HEK293 (cell line): ENCODE measurements around the gene LIMK2.

Experiments
- CTCF ChIA-PET: fragments of 350-600 bp; formaldehyde crosslinking; extraction: SDS; loops from one replicate; lab custom pipeline; 2021; ENCODE audit warnings: antibody characterized with exemption; lab: Yijun Ruan, JAX
- POLR2A ChIA-PET: fragments of 300-600 bp; formaldehyde crosslinking; extraction: SDS; loops from one replicate; lab custom pipeline; 2020; ENCODE audit warnings: antibody characterized with exemption, inconsistent platforms; lab: Yijun Ruan, JAX
- H3K27ac ChIP-seq: fragments of 200-500 bp; sonication (Bioruptor generic); 2 replicates; pipeline ENCODE4 v1.5.1; 2014; ENCODE audit warnings: low read depth, low read length, control low read depth, inconsistent platforms; ENCODE audit errors: extremely low read depth
- H3K36me3 ChIP-seq, 2 experiments: fragments of 200-500 bp in 1 of 2; sonication (Bioruptor generic) in 1 of 2; 1 replicate in 1 of 2; 2 replicates in 1 of 2; pipeline ENCODE4 v1.5.1; 2014 to 2017; ENCODE audit warnings: inconsistent platforms in 2 of 2, low read length in 2 of 2; ENCODE audit not compliant: control insufficient read depth in 2 of 2, insufficient read depth in 1 of 2
- H3K4me1 ChIP-seq: fragments of 200-500 bp; sonication (Bioruptor generic); 2 replicates; pipeline ENCODE4 v1.5.1; 2014; ENCODE audit warnings: mild to moderate bottlenecking, low read length, inconsistent platforms; ENCODE audit not compliant: control insufficient read depth, insufficient read depth
- H3K4me3 ChIP-seq: 2 replicates; pipeline ENCODE4 v1.5.1; 2011; ENCODE audit warnings: low read depth, mild to moderate bottlenecking, control low read depth, low read length, moderate library complexity
- H3K9me3 ChIP-seq: fragments of 200-500 bp; sonication (Bioruptor generic); 2 replicates; pipeline ENCODE4 v1.5.1; 2014; ENCODE audit warnings: low read depth, low read length, inconsistent platforms; ENCODE audit not compliant: control insufficient read depth, insufficient read depth
- BCL11A ChIP-seq: fragments of 450-650 bp; formaldehyde crosslinking; IDR thresholded peaks from 2 replicates; pipeline ENCODE4 v1.5.1; 2016; ENCODE audit warnings: low read depth, missing biosample characterization, missing genetic modification characterization
- TSHZ1 ChIP-seq: fragments of 450-650 bp; formaldehyde crosslinking; IDR thresholded peaks from 2 replicates; pipeline ENCODE4 v1.5.1; 2016; ENCODE audit warnings: missing biosample characterization, missing genetic modification characterization, borderline replicate concordance
- ZFP41 ChIP-seq: fragments of 450-650 bp; formaldehyde crosslinking; IDR thresholded peaks from 2 replicates; pipeline ENCODE4 v1.5.1; 2016; ENCODE audit warnings: missing biosample characterization, missing genetic modification characterization, borderline replicate concordance
- ZNF121 ChIP-seq: fragments of 450-650 bp; formaldehyde crosslinking; IDR thresholded peaks from 2 replicates; pipeline ENCODE4 v1.5.1; 2016; ENCODE audit warnings: missing biosample characterization, missing genetic modification characterization
- ZNF148 ChIP-seq: fragments of 450-650 bp; formaldehyde crosslinking; IDR thresholded peaks from 2 replicates; pipeline ENCODE4 v1.5.0; 2017; ENCODE audit warnings: missing biosample characterization, missing genetic modification characterization, borderline replicate concordance
- ZNF175 ChIP-seq: fragments of 450-650 bp; formaldehyde crosslinking; IDR thresholded peaks from 2 replicates; pipeline ENCODE4 v1.5.1; 2016; ENCODE audit warnings: missing biosample characterization, missing genetic modification characterization
- ZNF26 ChIP-seq: fragments of 450-650 bp; formaldehyde crosslinking; IDR thresholded peaks from 2 replicates; pipeline ENCODE4 v1.5.1; 2016; ENCODE audit warnings: missing biosample characterization, missing genetic modification characterization
- ZNF274 ChIP-seq, 2 experiments: fragments of 200-500 bp in 1 of 2; fragments of 450-650 bp in 1 of 2; sonication (Bioruptor generic) in 1 of 2; formaldehyde crosslinking in 1 of 2; IDR thresholded peaks; 2 replicates each; pipeline versions ENCODE4 v1.5.1 to v1.6.1; 2014 to 2016; ENCODE audit warnings: borderline replicate concordance in 1 of 2, inconsistent platforms in 1 of 2, low read length in 1 of 2, missing biosample characterization in 1 of 2, missing genetic modification characterization in 1 of 2
- ZNF366 ChIP-seq: fragments of 450-650 bp; formaldehyde crosslinking; conservative IDR thresholded peaks from 2 replicates; pipeline ENCODE4 v1.5.1; 2016; ENCODE audit warnings: missing biosample characterization, missing genetic modification characterization
- ZNF394 ChIP-seq: fragments of 450-650 bp; formaldehyde crosslinking; IDR thresholded peaks from 2 replicates; pipeline ENCODE4 v1.5.1; 2016; ENCODE audit warnings: missing biosample characterization, missing genetic modification characterization, mild to moderate bottlenecking, moderate library complexity, borderline replicate concordance
- ZNF426 ChIP-seq: fragments of 450-650 bp; formaldehyde crosslinking; IDR thresholded peaks from 2 replicates; pipeline ENCODE4 v1.5.1; 2017; ENCODE audit warnings: missing biosample characterization, missing genetic modification characterization, mild to moderate bottlenecking, inconsistent platforms, moderate library complexity
- ZNF518A ChIP-seq: fragments of 450-650 bp; formaldehyde crosslinking; conservative IDR thresholded peaks from 2 replicates; pipeline ENCODE4 v1.5.1; 2016; ENCODE audit warnings: low read depth, missing biosample characterization, missing genetic modification characterization
- ZNF530 ChIP-seq: fragments of 450-650 bp; formaldehyde crosslinking; IDR thresholded peaks from 2 replicates; pipeline ENCODE4 v1.5.1; 2016; ENCODE audit warnings: low read depth, missing biosample characterization, missing genetic modification characterization
- ZNF544 ChIP-seq: fragments of 450-650 bp; formaldehyde crosslinking; IDR thresholded peaks from 2 replicates; pipeline ENCODE4 v1.5.0; 2017; ENCODE audit warnings: missing biosample characterization, missing genetic modification characterization
- ZNF621 ChIP-seq: fragments of 450-650 bp; formaldehyde crosslinking; IDR thresholded peaks from 2 replicates; pipeline ENCODE4 v1.5.1; 2017; ENCODE audit warnings: missing biosample characterization, missing genetic modification characterization
- ZNF629 ChIP-seq: fragments of 450-650 bp; formaldehyde crosslinking; IDR thresholded peaks from 2 replicates; pipeline ENCODE4 v1.5.1; 2017; ENCODE audit warnings: missing biosample characterization, missing genetic modification characterization
- ZNF660 ChIP-seq: fragments of 450-650 bp; IDR thresholded peaks from 2 replicates; pipeline ENCODE4 v1.5.1; 2018; ENCODE audit warnings: missing biosample characterization, mild to moderate bottlenecking, missing genetic modification characterization
- ZNF677 ChIP-seq: fragments of 450-650 bp; IDR thresholded peaks from 2 replicates; pipeline ENCODE4 v1.5.0; 2018; ENCODE audit warnings: missing biosample characterization, mild to moderate bottlenecking, missing genetic modification characterization, moderate library complexity
- ZNF76 ChIP-seq: fragments of 450-650 bp; formaldehyde crosslinking; IDR thresholded peaks from 2 replicates; pipeline ENCODE4; 2016; ENCODE audit warnings: low read depth, missing biosample characterization, missing genetic modification characterization, borderline replicate concordance
- ZSCAN4 ChIP-seq: fragments of 450-650 bp; formaldehyde crosslinking; IDR thresholded peaks from 2 replicates; pipeline ENCODE4 v1.5.1; 2017; ENCODE audit warnings: missing biosample characterization, missing genetic modification characterization

The LIMK2 gene

GRCh38 chr22:31211862-31212730 lies at the start of gene LIMK2 (continued):
- TF ChIP-seq ZNF26 (tag by site-specific recombination) (no peak), ZNF629 (peak; percentile 37; the same call in 1 of the 2 replicates), BCL11A (tag by site-specific recombination) (no peak), ZNF148 (tag by site-specific recombination) (no peak), ZNF76 (tag by site-specific recombination) (peak; percentile 54), ZNF530 (tag by site-specific recombination) (no peak), ZNF366 (tag by site-specific recombination) (no peak), ZNF660 (tag by site-specific recombination) (peak; percentile 59)

GRCh38 chr22:31170971-31171370 lies 41.1 kb upstream of the LIMK2 start:
- H3K36me3 ChIP-seq = peaks cover 10 to 13% of the 10 kb centered on the region in 2 experiments; a peak in 2 of 3 replicates
- no peaks in the 10 kb centered on the region for H3K9me3 ChIP-seq
- CTCF ChIA-PET = interaction anchor here (0.7 kb wide), 1 partner anchor 222 kb away, joined by 3 read pairs; no protein-coding TSS in a partner anchor
- H3K4me3 ChIP-seq = no peak overlapping the region
- POLR2A ChIA-PET = no interaction called here
- H3K27ac ChIP-seq = no peak overlapping the region
- H3K4me1 ChIP-seq = peaks cover 11% of the 10 kb centered on the region
- TF ChIP-seq ZSCAN4 (no peak), ZNF621 (no peak), ZNF677 (no peak), ZFP41 (tag by site-specific recombination) (no peak), ZNF518A (tag by site-specific recombination) (peak; percentile 78), TSHZ1 (no peak), ZNF366 (tag by site-specific recombination) (no peak), ZNF175 (tag by site-specific recombination) (no peak), ZNF426 (tag by site-specific recombination) (peak; percentile 53), ZNF544 (tag by site-specific recombination) (no peak), ZNF274 (IDR thresholded peaks at IDR 0.05; ENCODE audit: low read length) (no peak), ZNF274 (tag by site-specific recombination; IDR thresholded peaks at IDR 0.05; ENCODE audit: borderline replicate concordance) (no peak), ZNF394 (tag by site-specific recombination) (peak; percentile 83), ZNF121 (no peak)
